DMS79 (cell line): ENCODE measurements around the gene ADM2.
A peak's percentile ranks its signal among the peaks of the same experiment; 100 is the strongest.

ENCODE experiments used
- DNase-seq: peaks from one replicate; lab custom pipeline; 2025; lab: John Stamatoyannopoulos, UW

ADM2 gene

GRCh38 chr22:50467773-50468440 lies 13.4 kb upstream of the ADM2 start:
- DNase-seq: no peak

DNA sequence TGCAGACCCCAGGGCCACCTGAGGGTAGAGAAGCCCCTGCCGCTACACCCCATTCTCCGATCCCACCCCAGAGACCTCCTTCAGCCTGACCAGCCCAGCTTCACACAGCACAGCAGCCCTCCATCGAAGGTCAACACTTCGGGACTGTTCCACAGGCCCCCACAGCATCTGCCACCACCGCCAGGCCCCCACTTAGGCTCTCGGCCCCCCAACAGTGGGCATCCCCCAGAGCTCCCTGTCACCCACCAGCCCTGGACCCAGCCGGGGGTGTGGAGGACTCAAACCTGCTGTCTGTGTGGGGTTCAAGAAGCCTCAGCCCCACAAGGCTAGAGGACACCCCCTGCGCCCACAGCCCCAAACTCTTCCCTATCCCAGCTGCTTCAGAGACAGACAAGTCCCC lies 12.7 kb upstream of the ADM2 start:
- no peak for DNase-seq

DNA sequence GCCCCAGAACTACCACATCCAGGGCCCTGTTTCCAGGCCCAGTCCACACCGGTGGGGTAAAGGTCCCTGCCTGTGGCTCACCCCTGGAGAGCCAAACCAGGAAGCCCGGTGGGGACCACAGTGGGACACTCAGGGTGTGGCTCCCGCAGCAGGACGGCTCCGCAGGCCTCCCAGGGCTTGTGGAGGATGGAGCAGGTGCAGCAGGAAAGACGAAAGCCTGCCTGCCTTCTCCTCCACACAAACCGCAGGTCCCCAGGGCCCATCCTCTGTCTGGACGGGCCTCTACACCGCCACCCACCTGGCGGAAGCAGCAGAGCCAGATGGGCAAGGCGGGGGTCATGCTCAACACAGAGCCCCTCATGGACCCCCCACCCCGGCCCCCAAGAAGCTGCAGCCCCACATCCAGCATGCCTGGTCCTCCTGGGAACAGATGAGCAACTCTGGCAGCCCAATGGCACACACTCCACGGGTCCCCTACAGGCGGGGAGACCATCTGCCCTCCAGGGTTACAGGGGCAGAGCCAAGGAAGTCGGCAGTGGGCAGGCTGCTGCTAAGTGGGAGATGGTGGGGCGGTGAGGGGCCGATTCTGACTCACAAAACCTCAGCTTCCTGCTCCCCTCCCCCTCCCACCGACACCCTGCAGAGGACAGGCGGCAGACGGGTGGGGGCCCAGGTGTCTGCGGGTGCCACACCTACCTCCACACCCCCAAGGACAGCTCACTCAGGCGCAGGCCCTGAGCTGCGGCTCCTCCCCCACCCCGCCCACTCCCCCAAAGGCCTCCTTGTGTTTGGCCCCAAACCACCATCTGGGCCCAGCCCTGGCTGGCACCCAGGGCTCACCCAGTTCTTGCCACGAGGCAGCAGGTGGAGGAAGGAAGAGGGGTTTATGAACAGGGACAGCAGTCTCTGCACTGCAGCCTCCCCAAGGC lies 11.7 kb upstream of the ADM2 start:
- peak; percentile 52 for DNase-seq

GRCh38 chr22:50470491-50470890 lies 10.9 kb upstream of the ADM2 start:
- DNase-seq: no peak

- DNase-seq: no peak
Measured at GRCh38 chr22:50471197-50471847, 10.0 kb upstream of the ADM2 start.

DNA sequence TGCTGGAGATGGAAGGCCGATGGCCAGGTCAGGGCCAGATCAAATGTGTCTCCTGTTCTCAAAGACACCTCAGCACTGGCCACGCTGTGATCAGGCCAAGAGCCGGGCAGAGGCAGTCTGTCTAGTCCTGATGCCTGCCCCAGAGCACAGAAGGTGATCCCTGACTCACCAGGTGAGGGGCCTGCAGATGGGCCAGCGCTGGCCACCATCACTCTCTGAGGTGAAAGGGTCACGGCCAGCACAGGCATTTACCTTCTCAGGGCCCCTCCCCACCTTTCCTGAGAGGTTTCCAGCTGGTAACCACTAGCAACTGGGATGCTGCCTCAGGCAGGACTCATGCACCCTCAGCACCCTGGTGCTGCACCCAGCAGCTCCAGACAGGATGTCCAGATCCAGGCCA lies 9.4 kb upstream of the ADM2 start:
- DNase-seq: no peak

DNA sequence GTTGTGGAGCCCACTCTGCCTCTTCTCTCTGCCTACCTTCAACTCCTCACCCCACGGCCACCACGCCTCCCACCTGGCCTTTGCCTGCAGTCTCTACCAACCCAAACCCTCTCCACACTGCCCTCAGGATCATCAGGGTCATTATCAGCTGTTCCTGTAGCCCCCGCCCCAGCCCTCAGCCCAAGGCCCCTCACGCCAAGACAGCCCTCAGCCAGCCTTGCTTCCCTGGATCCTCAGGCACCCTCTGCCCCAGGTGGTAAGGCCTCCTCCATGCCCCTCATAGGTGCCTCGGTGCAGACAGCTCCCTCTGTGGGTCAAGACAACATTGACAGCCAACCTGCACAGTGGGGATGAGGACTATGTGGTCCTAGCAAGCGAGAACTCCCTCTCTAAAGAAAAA lies 8.3 kb upstream of the ADM2 start:
- DNase-seq: no peak

DNA sequence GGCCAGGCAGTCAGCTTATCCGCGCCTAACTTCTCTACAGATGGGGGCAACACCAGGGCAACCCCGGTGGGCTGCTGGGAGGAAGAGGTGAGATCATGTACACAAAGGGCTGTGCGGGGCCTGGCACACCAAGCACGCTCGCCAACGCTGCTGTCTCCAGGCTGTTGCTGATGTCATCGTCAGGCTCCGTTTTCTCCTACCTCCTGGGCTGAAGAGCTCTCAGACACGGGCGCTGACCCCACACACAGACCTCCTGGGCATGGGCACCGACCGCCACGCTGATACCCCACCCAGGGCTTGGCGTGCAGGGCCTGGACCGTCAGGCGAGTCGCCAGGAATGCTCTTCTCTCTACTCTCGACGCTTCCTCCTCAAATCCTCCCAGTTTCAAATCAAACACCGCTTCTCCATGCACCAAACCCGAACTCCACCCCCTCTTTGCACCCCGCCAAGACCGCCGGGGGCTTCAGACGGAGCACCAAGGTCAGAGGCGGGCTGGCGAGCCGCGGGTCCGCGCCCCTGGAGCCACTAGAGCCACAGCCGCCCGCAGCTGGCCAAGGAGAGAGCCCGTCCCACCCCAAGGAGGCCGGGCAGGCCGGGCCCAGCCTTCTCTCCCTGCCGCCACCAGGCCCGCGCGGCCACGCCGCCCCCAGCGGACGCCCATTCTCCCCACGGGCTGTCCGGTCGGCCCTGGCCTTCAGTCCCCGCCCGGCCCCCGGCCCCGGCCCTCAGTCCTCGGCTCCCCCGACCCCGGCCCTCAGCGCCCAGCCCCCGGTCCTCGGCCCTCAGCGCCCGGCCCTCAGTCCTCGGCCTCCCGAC lies 7.3 kb upstream of the ADM2 start:
- no peak for DNase-seq

DNA sequence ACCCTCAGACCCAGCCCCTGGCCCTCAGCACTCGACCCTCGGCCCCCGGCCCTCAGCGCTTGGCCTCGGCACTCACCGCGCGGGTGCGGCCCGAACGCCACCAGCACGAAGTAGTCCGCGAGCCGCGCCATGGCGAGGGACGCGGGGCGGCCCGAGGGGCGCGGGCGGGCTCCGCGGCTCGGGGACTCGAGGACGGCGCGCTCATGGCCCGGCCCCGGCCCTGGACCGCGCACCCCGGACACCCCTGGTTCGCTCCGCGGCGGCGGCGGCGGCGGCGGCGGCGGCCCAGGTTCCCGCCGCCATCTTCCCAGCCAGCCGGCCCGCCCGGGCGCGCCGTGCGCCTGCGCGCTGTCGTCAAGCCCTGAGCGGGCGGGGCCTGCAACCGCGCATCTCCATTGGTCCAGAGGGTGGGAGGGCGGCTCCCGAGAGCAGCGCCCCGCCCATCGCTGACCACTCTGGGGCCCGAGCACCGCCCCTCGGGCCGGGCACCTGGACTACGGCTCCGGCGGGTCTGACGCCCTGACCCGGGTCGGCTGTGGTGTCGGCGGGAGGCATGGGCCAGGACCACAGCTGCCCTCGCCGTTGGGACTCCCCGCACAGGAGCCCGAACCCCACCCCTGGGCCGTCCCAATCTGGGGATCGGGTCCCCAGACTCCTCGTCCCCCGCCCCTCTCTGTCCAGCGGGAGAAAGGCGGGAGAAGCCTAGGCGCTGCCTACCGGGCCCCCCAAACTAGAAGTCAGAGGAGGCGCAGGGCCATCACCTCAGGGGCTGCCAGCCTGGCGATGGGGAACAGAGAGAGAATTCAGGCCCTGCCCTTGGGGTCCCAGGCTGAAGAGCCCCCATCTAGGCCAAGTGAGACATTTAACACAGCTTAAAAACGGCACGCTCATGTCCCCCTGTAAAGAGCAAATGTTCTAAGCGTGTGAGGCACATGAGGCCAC lies 6.4 kb upstream of the ADM2 start, which contains the start of gene SBF1:
Gene SBF1, minus strand, starts transcription at position 326 of the 942 bp plus-strand sequence. Its CDS starts 195 bp downstream, at position 131.
- no peak for DNase-seq

DNA sequence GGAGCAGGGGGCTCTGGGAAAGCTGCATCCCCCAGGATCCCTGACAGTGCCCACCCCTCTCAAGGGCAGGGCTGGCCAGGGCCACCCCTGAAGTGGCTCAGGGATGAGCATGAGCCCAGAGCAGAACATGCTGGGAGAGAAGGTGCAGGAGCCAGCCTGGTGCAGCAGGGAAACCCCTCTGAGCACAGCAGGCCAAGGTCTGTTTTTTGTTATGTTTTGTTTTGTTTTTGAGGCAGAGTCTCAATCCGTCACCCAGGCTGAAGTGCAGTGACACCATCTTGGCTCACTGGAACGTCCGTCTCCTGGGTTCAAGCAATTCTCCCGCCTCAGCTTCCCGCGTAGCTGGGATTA lies 5.7 kb upstream of the ADM2 start:
- no peak for DNase-seq

GRCh38 chr22:50476868-50477267 lies 4.5 kb upstream of the ADM2 start:
- DNase-seq: peak; percentile 27

DNA sequence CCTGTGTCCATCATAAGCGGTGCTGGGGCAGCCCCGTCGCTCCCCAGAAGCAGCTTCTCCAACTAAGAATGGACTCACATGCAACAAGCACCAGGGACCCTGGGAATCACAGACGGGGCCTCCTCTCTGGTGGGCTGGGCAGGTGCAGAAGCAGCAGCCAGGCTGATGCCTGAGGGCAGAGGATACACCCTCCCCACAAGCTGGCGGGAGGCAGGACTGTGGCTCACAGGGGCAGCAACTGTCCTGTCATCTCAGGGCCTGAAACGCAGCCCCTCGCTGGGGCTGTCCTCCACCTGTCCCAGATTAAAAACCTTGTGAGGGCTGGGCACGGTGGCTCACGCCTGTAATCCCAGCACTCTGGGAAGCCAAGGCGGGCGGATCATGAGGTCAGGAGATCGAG lies 3.4 kb upstream of the ADM2 start:
- no peak for DNase-seq

DNA sequence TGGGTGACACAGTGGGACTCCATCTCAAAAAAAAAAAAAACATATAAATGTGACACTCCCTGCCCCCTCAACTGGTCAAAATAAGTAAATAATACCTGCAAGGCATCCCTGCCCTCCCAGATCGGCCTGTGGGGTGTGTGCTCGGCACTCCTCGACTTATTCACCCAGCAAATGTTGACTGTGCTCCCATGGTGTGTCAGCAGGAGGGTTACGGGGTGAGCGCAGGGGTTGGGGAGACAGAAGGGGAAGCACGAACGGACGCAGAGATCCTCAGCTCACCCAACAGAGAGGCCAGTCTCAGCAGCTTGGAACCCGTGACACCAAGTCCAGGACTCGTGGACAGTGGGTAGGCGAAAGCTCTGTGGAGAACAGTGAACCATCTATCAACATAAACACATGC lies 1.6 kb upstream of the ADM2 start:
- DNase-seq: no peak

GRCh38 chr22:50481045-50481439 lies 301 bp upstream of the ADM2 start:
- DNase-seq: no peak

GRCh38 chr22:50482107-50483074 lies 1.0 kb downstream of the ADM2 start:
- DNase-seq: no peak

- no peak for DNase-seq
Measured at GRCh38 chr22:50483106-50483505, 1.8 kb downstream of the ADM2 start.

- DNase-seq: no peak
Measured at GRCh38 chr22:50483556-50483955, 2.2 kb downstream of the ADM2 start.

DNA sequence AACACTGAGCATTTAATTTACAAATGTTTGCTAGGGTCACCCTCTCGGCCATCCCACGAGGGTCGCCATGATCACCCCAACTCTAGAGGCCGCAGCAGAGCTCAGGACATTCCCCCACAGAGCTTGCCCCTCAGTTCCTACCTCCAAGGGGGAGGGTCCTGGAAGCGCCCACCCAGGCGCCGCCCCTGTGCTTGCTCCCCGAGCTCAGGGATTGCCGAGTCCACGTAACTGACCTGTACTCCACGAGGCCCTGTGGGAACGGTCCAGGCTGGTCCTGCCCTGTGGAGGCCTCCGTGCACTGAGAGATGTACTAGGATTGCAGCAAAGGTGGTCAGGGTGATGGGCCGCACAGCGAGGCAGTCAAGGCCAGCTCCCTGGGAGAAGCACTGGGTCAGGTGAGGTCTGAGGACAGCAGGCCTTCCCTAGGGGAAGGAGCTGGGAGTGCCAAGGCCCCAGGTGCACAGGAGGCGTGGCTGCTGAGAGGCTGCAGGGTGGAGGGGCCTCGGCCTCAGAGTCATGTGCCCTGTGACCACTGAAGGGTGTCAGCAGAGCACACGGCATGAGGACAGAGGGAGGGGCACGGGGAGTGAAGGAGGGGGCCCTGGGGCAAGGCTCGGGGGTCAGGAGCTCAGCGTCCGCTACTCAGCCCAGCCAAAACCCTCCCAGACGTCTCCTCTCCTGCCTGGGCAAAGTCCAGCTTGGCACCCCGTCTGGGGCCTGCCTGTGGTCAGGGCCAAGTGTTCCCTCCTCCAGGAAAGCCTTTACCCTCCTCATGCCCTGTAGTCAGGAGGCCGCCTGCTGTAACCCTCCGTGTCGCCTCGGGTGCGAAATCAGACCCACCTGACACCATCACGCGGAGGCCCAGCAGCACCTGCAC lies 2.9 kb downstream of the ADM2 start:
- no peak for DNase-seq
